NCI-H2227 (cell line): ENCODE measurements around the gene FAM151A.

Source experiments
- DNase-seq: peaks from one replicate; lab custom pipeline; 2025; ENCODE audit not compliant: unreplicated experiment; lab: John Stamatoyannopoulos, UW

FAM151A gene

GRCh38 chr1:54581621-54582035 lies 41.7 kb downstream of the FAM151A start:
- DNase-seq: no peak

GRCh38 chr1:54580856-54581550 lies 42.3 kb downstream of the FAM151A start:
- no peak for DNase-seq

- no peak for DNase-seq
These were observed 44.0 kb downstream of the FAM151A start for GRCh38 chr1:54579337-54579781.

GRCh38 chr1:54577612-54578011 lies 45.7 kb downstream of the FAM151A start:
- no peak for DNase-seq

GRCh38 chr1:54575605-54576290 lies 47.6 kb downstream of the FAM151A start:
- DNase-seq: no peak

GRCh38 chr1:54575161-54575560 lies 48.2 kb downstream of the FAM151A start:
- no peak for DNase-seq

GRCh38 chr1:54574158-54574778 lies 49.1 kb downstream of the FAM151A start:
- DNase-seq: no peak

GRCh38 chr1:54572542-54572850 lies 50.8 kb downstream of the FAM151A start:
- no peak for DNase-seq

- DNase-seq: no peak
These were observed 51.4 kb downstream of the FAM151A start for GRCh38 chr1:54571803-54572541.

GRCh38 chr1:54571326-54571725 lies 52.0 kb downstream of the FAM151A start:
- DNase-seq: no peak

- DNase-seq: no peak
These were observed 53.2 kb downstream of the FAM151A start for GRCh38 chr1:54570161-54570560.

- DNase-seq: no peak
These were observed 54.0 kb downstream of the FAM151A start for GRCh38 chr1:54569339-54569738.

- no peak for DNase-seq
These were observed 55.4 kb downstream of the FAM151A start for GRCh38 chr1:54567961-54568360.

GRCh38 chr1:54566438-54567141 lies 56.7 kb downstream of the FAM151A start:
- no peak for DNase-seq

- DNase-seq: no peak
These were observed 58.2 kb downstream of the FAM151A start for GRCh38 chr1:54565113-54565501.

- DNase-seq: no peak
These were observed 58.8 kb downstream of the FAM151A start for GRCh38 chr1:54564312-54565112.

- no peak for DNase-seq
These were observed 63.5 kb downstream of the FAM151A start for GRCh38 chr1:54559771-54560231.
